ENCODE measurements around the gene OR1F1.

OR1F1 gene

GRCh38 chr16:3249020-3249419 lies 61.0 kb downstream of the OR1F1 start:
- DNase-seq = no peak

DNA sequence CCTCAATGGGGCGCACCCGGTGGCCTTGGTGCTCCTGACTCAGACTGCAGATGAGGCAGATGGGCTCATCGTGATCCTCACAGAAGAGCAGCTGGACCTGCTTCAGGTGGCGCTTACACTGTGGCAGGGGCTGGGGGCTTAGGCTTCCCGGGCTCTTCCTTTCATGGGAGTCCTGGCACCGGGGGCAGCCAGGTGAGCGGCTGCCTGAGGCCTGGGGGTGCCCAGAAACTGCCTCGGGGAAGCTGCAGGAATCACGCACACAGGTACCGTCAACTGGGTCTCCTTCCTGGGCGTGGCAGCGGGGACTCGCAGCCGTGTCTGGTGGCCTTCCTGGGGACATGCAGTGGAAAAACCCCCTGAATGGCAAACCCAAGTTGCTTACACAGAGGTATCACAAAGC lies 61.4 kb downstream of the OR1F1 start:
- no peak for DNase-seq

DNA sequence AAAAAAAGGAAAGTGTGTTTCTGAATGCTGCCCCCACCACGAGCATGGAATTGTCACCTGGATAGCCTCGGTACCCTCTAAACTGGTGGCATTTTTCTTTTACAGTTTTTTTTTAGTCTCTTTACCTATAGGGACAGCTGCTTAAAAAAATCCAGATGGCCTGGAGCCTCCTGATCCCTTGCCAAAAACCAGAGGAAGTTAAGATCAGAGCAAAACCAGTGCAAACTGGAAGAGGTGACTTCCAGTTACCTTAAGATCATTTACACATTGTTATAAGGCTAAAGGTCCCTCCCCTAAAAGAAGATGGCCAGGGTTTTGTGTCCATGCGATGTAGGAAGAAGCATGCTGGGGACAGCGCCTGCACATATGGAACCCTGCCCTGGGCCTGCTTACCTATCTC lies 65.0 kb downstream of the OR1F1 start:
- DNase-seq = no peak

DNA sequence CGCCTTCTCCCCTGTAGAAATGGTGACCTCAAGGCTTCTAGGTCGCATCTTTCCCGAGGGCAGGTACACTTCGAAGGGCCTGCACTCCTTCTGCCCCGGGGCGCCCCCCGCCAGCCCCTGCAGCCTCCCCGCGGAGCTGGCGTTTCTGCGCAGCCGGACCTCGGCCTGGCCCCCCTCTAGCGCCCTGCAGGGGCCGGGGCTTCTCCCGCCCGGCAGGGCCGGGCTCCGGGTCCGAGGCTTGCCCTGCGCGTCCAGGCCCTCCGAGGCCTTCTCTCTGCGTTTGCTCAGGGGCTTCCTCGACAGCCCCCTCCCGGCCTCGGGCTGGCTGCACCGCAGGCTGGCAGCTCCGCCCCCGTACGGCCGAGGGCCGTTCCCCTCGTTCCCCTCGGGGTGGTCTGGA lies 66.3 kb downstream of the OR1F1 start:
- no peak for DNase-seq

Measured in right kidney (tissue), 1 donor.